Motor neuron (in vitro differentiated cells): ENCODE results near the gene MYO15B. TPM values are rescaled to one million over a fixed set of nuclear protein-coding genes. Genes with fewer than 3 reads are reported as not detected.
A peak's percentile ranks its signal among the peaks of the same experiment; 100 is the strongest.

ENCODE experiments used
- ATAC-seq, 8 experiments: fragments of 200-7000 bp; cut with Tn5 transposase; replicated peaks in 6 of 8; 2 replicates each; pipeline ENCODE4 v1.8.0; 2021; ENCODE audit warnings: mild to moderate bottlenecking in 8 of 8, moderate library complexity in 8 of 8
- H3K27ac ChIP-seq, 2 donors: fragments of 250-450 bp; sonication (Bioruptor Pico); 2 replicates each; pipeline ENCODE4 v1.9.0; 2021; ENCODE audit warnings: antibody characterized with exemption in 2 of 2, mild to moderate bottlenecking in 2 of 2, moderate library complexity in 1 of 2
- H3K4me1 ChIP-seq, 2 donors: fragments of 250-450 bp; sonication (Bioruptor Pico); replicated peaks in 1 of 2; 2 replicates each; pipeline ENCODE4 v1.6.1; 2021; ENCODE audit warnings: antibody characterized with exemption in 2 of 2, mild to moderate bottlenecking in 2 of 2, moderate library complexity in 1 of 2
- H3K4me3 ChIP-seq, 5 donors: fragments of 250-450 bp; sonication (Bioruptor Pico); 2 replicates each; pipeline ENCODE4 v1.9.0; 2021; ENCODE audit warnings: antibody characterized with exemption in 5 of 5, mild to moderate bottlenecking in 5 of 5, moderate library complexity in 4 of 5
- WGBS, 10 experiments: fragments of 450-650 bp; shearing (Covaris generic); methylation state at CpG; one replicate each; pipeline ENCODE4 v1.0.0; 2022; 5-methylcytosine and 5-hydroxymethylcytosine counted together
- in situ Hi-C, 9 experiments: fragments of 400-800 bp; cut with MboI; loops; one replicate each; pipeline ENCODE4 v1.15.0; 2021; ENCODE audit warnings: low sequenced_read_pairs in 9 of 9, low pct_unique_long_range_greater_than_20kb in 2 of 9; ENCODE audit not compliant: unreplicated experiment in 9 of 9
- total RNA-seq, 8 experiments: library from RNA; unstranded; fragments of 300-600 nt; gene quantifications; 2 replicates each; pipeline versions ENCODE4 v1.2.3 to v1.2.4, GENCODE V29; 2022

Gene MYO15B
- total RNA-seq, 8 experiments from 2014 or later: 2.9 to 31.5 (median 4.5) TPM

- 60 to 91% methylated on average over 2 to 9 of the region's 14 CpGs; no CpG with 5 or more reads in 8 of the 10 experiments for WGBS, 10 experiments
- Histone ChIP-seq H3K27ac (no peak overlapping the region), H3K4me1 (peaks cover 10 to 13% of the 10 kb centered on the region in 2 donors), H3K4me3 (no peak overlapping the region)
- in situ Hi-C loops: no loop called here
- no peak for ATAC-seq
These were observed 41.6 kb downstream of the MYO15B start for GRCh38 chr17:75629157-75629556.

- Histone ChIP-seq H3K4me3 (no peak overlapping the region), H3K4me1 (peaks cover 19% of the 10 kb centered on the region in 2 donors), H3K27ac (no peak overlapping the region)
- ATAC-seq: no peak
- in situ Hi-C loops: no loop called here
- 60 to 100% (median 98%) methylated on average over 1 to 9 of the region's 26 CpGs; no CpG with 5 or more reads in 7 of the 10 experiments for WGBS, 10 experiments
These were observed 42.7 kb downstream of the MYO15B start for GRCh38 chr17:75630071-75630917.

- WGBS, 10 experiments: 100% methylated on average over 2 of the region's 27 CpGs; no CpG with 5 or more reads in 9 of the 10 experiments
- ATAC-seq: no peak
- no peak overlapping the region for H3K27ac ChIP-seq
- in situ Hi-C loops: no loop called here
- no peak overlapping the region for H3K4me3 ChIP-seq
- peaks cover 19% of the 10 kb centered on the region in 2 donors for H3K4me1 ChIP-seq
These were observed 43.8 kb downstream of the MYO15B start for GRCh38 chr17:75631353-75631752.

- WGBS, 10 experiments: 0 to 87% (median 56%) methylated on average over 1 to 9 of the region's 12 CpGs; no CpG with 5 or more reads in 5 of the 10 experiments
- no peak for ATAC-seq
- Histone ChIP-seq H3K4me1 (peaks cover 19% of the 10 kb centered on the region in 2 donors), H3K27ac (no peak overlapping the region), H3K4me3 (no peak overlapping the region)
- in situ Hi-C loops: no loop called here
These were observed 44.8 kb downstream of the MYO15B start for GRCh38 chr17:75632428-75632827.

- Histone ChIP-seq H3K4me1 (peaks cover 19% of the 10 kb centered on the region in 2 donors), H3K4me3 (no peak within 1 kb of the TSS), H3K27ac (no peak within 1 kb of the TSS)
- in situ Hi-C loops: no loop called here
- WGBS, 10 experiments: 0 to 60% (median 3%) methylated on average over 1 to 11 of the region's 19 CpGs; no CpG with 5 or more reads in 3 of the 10 experiments
- ATAC-seq: peak; percentile 71 to 82 (median 77)
These were observed 45.4 kb downstream of the MYO15B start, which contains the start of gene SMIM5 for GRCh38 chr17:75632863-75633485. Gene SMIM5 (plus strand): TSS chr17:75633434. CDS start chr17:75640202, 6,768 bp downstream.

GRCh38 chr17:75633486-75634375, 46.1 kb downstream of the MYO15B start:
- H3K4me3 ChIP-seq: no peak overlapping the region
- ATAC-seq: peak; percentile 62 to 93 (median 72)
- H3K27ac ChIP-seq: no peak overlapping the region
- peaks cover 19% of the 10 kb centered on the region in 2 donors for H3K4me1 ChIP-seq
- in situ Hi-C loops: no loop called here
- WGBS, 10 experiments: 18 to 75% methylated on average over 2 to 7 of the region's 27 CpGs; no CpG with 5 or more reads in 8 of the 10 experiments

GRCh38 chr17:75634376-75634740, 46.8 kb downstream of the MYO15B start:
- WGBS, 10 experiments: 47 to 88% (median 49%) methylated on average over 2 to 5 of the region's 9 CpGs; no CpG with 5 or more reads in 7 of the 10 experiments
- in situ Hi-C loops: no loop called here
- peaks cover 19% of the 10 kb centered on the region in 2 donors for H3K4me1 ChIP-seq
- ATAC-seq: no peak
- H3K4me3 ChIP-seq: no peak overlapping the region
- H3K27ac ChIP-seq: no peak overlapping the region

- in situ Hi-C loops: no loop called here
- H3K27ac ChIP-seq: no peak overlapping the region
- ATAC-seq: no peak
- peaks cover 19% of the 10 kb centered on the region in 2 donors for H3K4me1 ChIP-seq
- 50 to 100% (median 93%) methylated on average over 1 to 3 of the region's 20 CpGs; no CpG with 5 or more reads in 3 of the 10 experiments for WGBS, 10 experiments
- H3K4me3 ChIP-seq: no peak overlapping the region
These were observed 47.4 kb downstream of the MYO15B start for GRCh38 chr17:75634754-75635609.

GRCh38 chr17:75635610-75636202, 48.1 kb downstream of the MYO15B start:
- peaks cover 19% of the 10 kb centered on the region in 2 donors for H3K4me1 ChIP-seq
- in situ Hi-C loops: no loop called here
- 40 to 100% (median 85%) methylated on average over 1 to 8 of the region's 16 CpGs; no CpG with 5 or more reads in 5 of the 10 experiments for WGBS, 10 experiments
- H3K4me3 ChIP-seq: no peak overlapping the region
- ATAC-seq: no peak
- H3K27ac ChIP-seq: no peak overlapping the region

GRCh38 chr17:75636381-75637142, 49.0 kb downstream of the MYO15B start:
- WGBS, 10 experiments: 60 to 86% (median 73%) methylated on average over 1 to 4 of the region's 19 CpGs; no CpG with 5 or more reads in 6 of the 10 experiments
- ATAC-seq: no peak

GRCh38 chr17:75637143-75637538, 49.5 kb downstream of the MYO15B start:
- Histone ChIP-seq H3K4me1 (peaks cover 19% of the 10 kb centered on the region in 2 donors), H3K27ac (no peak overlapping the region), H3K4me3 (no peak overlapping the region)
- no peak for ATAC-seq
- 60 to 100% (median 90%) methylated on average over 1 to 12 of the region's 13 CpGs; no CpG with 5 or more reads in 5 of the 10 experiments for WGBS, 10 experiments
- in situ Hi-C loops: no loop called here

More at GRCh38 chr17:75636381-75637142, 49.0 kb downstream of the MYO15B start:
- no peak overlapping the region for H3K27ac ChIP-seq
- in situ Hi-C loops: no loop called here
- peaks cover 19% of the 10 kb centered on the region in 2 donors for H3K4me1 ChIP-seq
- no peak overlapping the region for H3K4me3 ChIP-seq
